IMR-90 (cell line): ENCODE results near the gene PLCL1. TPM values are rescaled to one million over a fixed set of nuclear protein-coding genes. Genes with fewer than 3 reads are reported as not detected.

Experiments used
- ATAC-seq: fragments of 200-7000 bp; cut with Tn5 transposase; 2 replicates; pipeline ENCODE4 v1.9.1; 2020; ENCODE audit warnings: low read depth, mild to moderate bottlenecking, moderate library complexity
- BruUV-seq: library from RNA; stranded (reverse); fragments of 400-500 nt; replicated peaks from 2 replicates; lab custom pipeline; 2021; lab: Mats Ljungman, UMichigan
- CTCF ChIA-PET: fragments of 300-600 bp; formaldehyde crosslinking; extraction: SDS; loops from one replicate; lab custom pipeline; 2021; ENCODE audit warnings: antibody characterized with exemption; lab: Yijun Ruan, JAX
- POLR2A ChIA-PET: fragments of 300-600 bp; sonication (Branson Sonifier 250); formaldehyde crosslinking; loops from one replicate; lab custom pipeline; 2022; ENCODE audit warnings: antibody characterized with exemption; ENCODE audit not compliant: unreplicated experiment; lab: Charles Lee
- DNase-seq: peaks from one replicate; pipeline ENCODE4 v3.0.0; 2013
- H2AFZ ChIP-seq: replicated peaks from 2 replicates; pipeline ENCODE3; 2013; ENCODE audit warnings: low read length, mild to moderate bottlenecking; ENCODE audit not compliant: poor library complexity
- H2AK5ac ChIP-seq: 2 replicates; pipeline ENCODE4 v1.6.1; 2013; ENCODE audit warnings: low read depth, low read length, inconsistent platforms
- H2AK9ac ChIP-seq: replicated peaks from 2 replicates; pipeline ENCODE3; 2013; ENCODE audit warnings: mild to moderate bottlenecking, low read depth, low read length, moderate library complexity; ENCODE audit not compliant: poor library complexity
- H2BK120ac ChIP-seq: 2 replicates; pipeline ENCODE4 v1.6.1; 2013; ENCODE audit warnings: low read depth, low read length, inconsistent platforms
- H2BK15ac ChIP-seq: 3 replicates; pipeline ENCODE4 v1.6.1; 2013; ENCODE audit warnings: low read depth, low read length, inconsistent platforms
- H2BK20ac ChIP-seq: 2 replicates; pipeline ENCODE4 v1.6.1; 2013; ENCODE audit warnings: low read depth, mild to moderate bottlenecking, inconsistent platforms, low read length, moderate library complexity
- H2BK5ac ChIP-seq: 2 replicates; pipeline ENCODE4 v1.6.1; 2013; ENCODE audit warnings: mild to moderate bottlenecking, low read depth, low read length, inconsistent platforms; ENCODE audit not compliant: poor library complexity, severe bottlenecking
- H3K14ac ChIP-seq: replicated peaks from 2 replicates; pipeline ENCODE4 v1.6.1; 2013; ENCODE audit warnings: low read depth, low read length, inconsistent platforms
- H3K18ac ChIP-seq: 2 replicates; pipeline ENCODE4 v1.6.1; 2013; ENCODE audit warnings: low read depth, low read length, control low read depth
- H3K23ac ChIP-seq: 2 replicates; pipeline ENCODE4 v1.6.1; 2013; ENCODE audit warnings: low read depth, low read length, inconsistent platforms
- H3K27ac ChIP-seq: 2 replicates; pipeline ENCODE4 v1.5.1; 2013; ENCODE audit warnings: mild to moderate bottlenecking, control low read depth, low read length; ENCODE audit not compliant: insufficient read depth
- H3K27me3 ChIP-seq: 2 replicates; pipeline ENCODE4 v1.6.1; 2013; ENCODE audit warnings: low read length; ENCODE audit not compliant: control insufficient read depth, insufficient read depth
- H3K36me3 ChIP-seq: 2 replicates; pipeline ENCODE4 v1.6.1; 2013; ENCODE audit warnings: low read length, mixed read lengths; ENCODE audit not compliant: control insufficient read depth, insufficient read depth
- H3K4ac ChIP-seq: 2 replicates; pipeline ENCODE4 v1.6.1; 2013; ENCODE audit warnings: low read depth, low read length, inconsistent platforms
- H3K4me1 ChIP-seq: 2 replicates; pipeline ENCODE4 v1.6.1; 2013; ENCODE audit warnings: low read length, mixed read lengths; ENCODE audit not compliant: control insufficient read depth, insufficient read depth
- H3K4me2 ChIP-seq: 2 replicates; pipeline ENCODE4 v1.6.1; 2013; ENCODE audit warnings: low read depth, mild to moderate bottlenecking, control low read depth, low read length, moderate library complexity
- H3K4me3 ChIP-seq: 2 replicates; pipeline ENCODE4 v1.5.1; 2013; ENCODE audit warnings: low read depth, mild to moderate bottlenecking, control low read depth, low read length, moderate library complexity; ENCODE audit not compliant: insufficient read depth
- H3K56ac ChIP-seq: 2 replicates; pipeline ENCODE4 v1.6.1; 2013; ENCODE audit warnings: low read length, inconsistent platforms; ENCODE audit not compliant: insufficient read depth; ENCODE audit errors: extremely low read depth
- H3K79me1 ChIP-seq, 2 experiments: 2 replicates each; pipeline ENCODE4 v1.6.1; 2013; ENCODE audit warnings: low read length in 2 of 2, inconsistent platforms in 1 of 2, low read depth in 1 of 2
- H3K9ac ChIP-seq: 2 replicates; pipeline ENCODE4 v1.6.1; 2013; ENCODE audit warnings: low read depth, low read length, control low read depth
- H3K9me1 ChIP-seq: 2 replicates; pipeline ENCODE4 v1.6.1; 2013; ENCODE audit warnings: low read length, inconsistent platforms; ENCODE audit not compliant: insufficient read depth
- H3K9me3 ChIP-seq: 2 replicates; pipeline ENCODE4 v1.6.1; 2013; ENCODE audit warnings: low read length; ENCODE audit not compliant: control insufficient read depth, insufficient read depth
- H4K20me1 ChIP-seq: 2 replicates; pipeline ENCODE4 v1.6.1; 2013; ENCODE audit warnings: low read length, inconsistent platforms; ENCODE audit not compliant: insufficient read depth
- H4K5ac ChIP-seq: 2 replicates; pipeline ENCODE4 v1.6.1; 2013; ENCODE audit warnings: mild to moderate bottlenecking, low read depth, low read length, control low read depth
- H4K8ac ChIP-seq, 2 experiments: 2 replicates each; pipeline ENCODE4 v1.6.1; 2013; ENCODE audit warnings: low read depth in 2 of 2, low read length in 2 of 2, control low read depth in 1 of 2, inconsistent platforms in 1 of 2
- H4K91ac ChIP-seq: 2 replicates; pipeline ENCODE4 v1.6.1; 2013; ENCODE audit warnings: low read depth, low read length, inconsistent platforms; ENCODE audit not compliant: insufficient read depth
- FOS ChIP-seq: fragments of 150-350 bp; IDR thresholded peaks from 2 replicates; pipeline ENCODE4 v1.6.1; 2016; ENCODE audit warnings: low read depth, low read length
- MAZ ChIP-seq: IDR thresholded peaks from 2 replicates; pipeline ENCODE4 v1.6.1; 2012; ENCODE audit warnings: low read depth, mild to moderate bottlenecking, low read length, improper control_type of control experiment, moderate library complexity, borderline replicate concordance
- MXI1 ChIP-seq: IDR thresholded peaks from 2 replicates; pipeline ENCODE4 v1.6.1; 2012; ENCODE audit warnings: low read depth, mild to moderate bottlenecking, low read length, moderate library complexity, borderline replicate concordance
- NFE2L2 ChIP-seq: fragments of 150-350 bp; IDR thresholded peaks from 2 replicates; pipeline ENCODE4 v1.6.1; 2016; ENCODE audit warnings: low read depth, mild to moderate bottlenecking, low read length
- POLR2A ChIP-seq: IDR thresholded peaks from 2 replicates; pipeline ENCODE4 v1.6.1; 2012; ENCODE audit warnings: mild to moderate bottlenecking, low read depth, low read length
- RCOR1 ChIP-seq: IDR thresholded peaks from 2 replicates; pipeline ENCODE4 v1.6.1; 2012; ENCODE audit warnings: mild to moderate bottlenecking, low read length, improper control_type of control experiment; ENCODE audit not compliant: insufficient replicate concordance
- RFX5 ChIP-seq: IDR thresholded peaks from 2 replicates; pipeline ENCODE4 v1.8.0; 2012; ENCODE audit warnings: low read depth, mild to moderate bottlenecking, low read length, moderate library complexity
- WGBS, 2 experiments: methylation state at CpG; one replicate each; pipeline versions ENCODE4 v1.1.5 to v1.1.7; 2013; ENCODE audit warnings: missing lambda C conversion rate in 2 of 2; ENCODE audit not compliant: insufficient read length in 1 of 2; ENCODE audit errors: extremely low coverage in 2 of 2; 5-methylcytosine and 5-hydroxymethylcytosine counted together
- dilution Hi-C: fragments of 300-500 bp; cut with HindIII; formaldehyde crosslinking; loops from one replicate; pipeline ENCODE4 v1.14.3; 2018; ENCODE audit warnings: low sequenced_read_pairs; ENCODE audit not compliant: unreplicated experiment
- in situ Hi-C: fragments of 300-500 bp; cut with MboI; formaldehyde crosslinking; loops from 3 replicates; pipeline ENCODE4 v1.14.3; 2019; ENCODE audit warnings: low sequenced_read_pairs, inconsistent platforms, mixed read lengths
- intact Hi-C: fragments of 100-400 bp; cut with micrococcal nuclease; formaldehyde crosslinking; loops from 2 replicates; pipeline ENCODE4 v1.10.0; 2022
- polyA plus RNA-seq, 3 experiments: library from polyadenylated mRNA; depleted of rRNA; stranded (reverse); fragments of >200 nt; gene quantifications; 2 replicates each; pipeline ENCODE4 v1.2.3, GENCODE V29; 2012; ENCODE audit warnings: low replicate concordance in 1 of 3
- total RNA-seq: library from RNA; depleted of rRNA; stranded (reverse); fragments of >200 nt; gene quantifications from 2 replicates; pipeline ENCODE4 v1.2.3, GENCODE V29; 2012
- TF ChIP-seq, protein P1 (sequence below): conservative IDR thresholded peaks from 2 replicates; pipeline ENCODE4 v1.5.1; 2012; ENCODE audit warnings: mild to moderate bottlenecking, low read depth, low read length, improper control_type of control experiment
- TF ChIP-seq, protein P2 (sequence below): fragments of 150-350 bp; IDR thresholded peaks from 2 replicates; pipeline ENCODE4 v1.6.1; 2016; ENCODE audit warnings: low read depth, mild to moderate bottlenecking, low read length, moderate library complexity, borderline replicate concordance
- TF ChIP-seq, protein P3 (sequence below): fragments of 150-350 bp; IDR thresholded peaks from 2 replicates; pipeline ENCODE4 v1.6.1; 2017; ENCODE audit warnings: mild to moderate bottlenecking, antibody characterized with exemption, low read length, low read depth

The PLCL1 gene
- total and polyA plus RNA-seq, 2 of the 4 experiments (the other 2 are of a cell fraction), result 0.14 to 0.18 TPM

- no peaks in the 10 kb centered on the region for H3K27me3 ChIP-seq
- H2BK120ac ChIP-seq, result no peak overlapping the region
- no CpG with 5 or more reads among the region's 2 CpGs for WGBS, 2 experiments
- H2AK9ac ChIP-seq, result no peak overlapping the region
- no peak overlapping the region for H3K18ac ChIP-seq
- no peak overlapping the region for H3K9ac ChIP-seq
- in situ Hi-C loops (loop anchor here (10.0 kb wide), 1 partner anchor 252 kb away; the partner anchor contains the start of gene PLCL1), intact Hi-C loops (no loop called here), dilution Hi-C loops (no loop called here)
- H3K9me1 ChIP-seq, result no peaks in the 10 kb centered on the region
- H3K79me1 ChIP-seq, result no peaks in the 10 kb centered on the region
- no peak overlapping the region for H2AFZ ChIP-seq
- ChIA-PET POLR2A (no interaction called here), CTCF (no interaction called here)
- H4K20me1 ChIP-seq, result no peaks in the 10 kb centered on the region
- H3K4me1 ChIP-seq, result no peaks in the 10 kb centered on the region
- H3K9me3 ChIP-seq, result no peaks in the 10 kb centered on the region
- no peak overlapping the region for H2BK5ac ChIP-seq
- H3K56ac ChIP-seq, result no peak overlapping the region
- no peak overlapping the region for H2BK20ac ChIP-seq
- DNase-seq, result no peak
- ATAC-seq, result no peak
- H2BK15ac ChIP-seq, result no peak overlapping the region
- no peak overlapping the region for H4K5ac ChIP-seq
- H2AK5ac ChIP-seq, result no peak overlapping the region
- no peak overlapping the region for H3K4me3 ChIP-seq
- no peak overlapping the region for H4K91ac ChIP-seq
- H3K14ac ChIP-seq, result no peak overlapping the region
- H3K23ac ChIP-seq, result no peak overlapping the region
- no peak overlapping the region for H3K4me2 ChIP-seq
- H4K8ac ChIP-seq, result no peak overlapping the region
- no TSS peak for BruUV-seq
- no peaks in the 10 kb centered on the region for H3K36me3 ChIP-seq
- no peak overlapping the region for H3K27ac ChIP-seq
- H3K4ac ChIP-seq, result no peak overlapping the region
- TF ChIP-seq, protein P1, sequence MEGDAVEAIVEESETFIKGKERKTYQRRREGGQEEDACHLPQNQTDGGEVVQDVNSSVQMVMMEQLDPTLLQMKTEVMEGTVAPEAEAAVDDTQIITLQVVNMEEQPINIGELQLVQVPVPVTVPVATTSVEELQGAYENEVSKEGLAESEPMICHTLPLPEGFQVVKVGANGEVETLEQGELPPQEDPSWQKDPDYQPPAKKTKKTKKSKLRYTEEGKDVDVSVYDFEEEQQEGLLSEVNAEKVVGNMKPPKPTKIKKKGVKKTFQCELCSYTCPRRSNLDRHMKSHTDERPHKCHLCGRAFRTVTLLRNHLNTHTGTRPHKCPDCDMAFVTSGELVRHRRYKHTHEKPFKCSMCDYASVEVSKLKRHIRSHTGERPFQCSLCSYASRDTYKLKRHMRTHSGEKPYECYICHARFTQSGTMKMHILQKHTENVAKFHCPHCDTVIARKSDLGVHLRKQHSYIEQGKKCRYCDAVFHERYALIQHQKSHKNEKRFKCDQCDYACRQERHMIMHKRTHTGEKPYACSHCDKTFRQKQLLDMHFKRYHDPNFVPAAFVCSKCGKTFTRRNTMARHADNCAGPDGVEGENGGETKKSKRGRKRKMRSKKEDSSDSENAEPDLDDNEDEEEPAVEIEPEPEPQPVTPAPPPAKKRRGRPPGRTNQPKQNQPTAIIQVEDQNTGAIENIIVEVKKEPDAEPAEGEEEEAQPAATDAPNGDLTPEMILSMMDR, result no peak
- TF ChIP-seq MXI1 (no peak), NFE2L2 (no peak), POLR2A (no peak), MAZ (no peak), FOS (no peak), RCOR1 (no peak), RFX5 (no peak)
- TF ChIP-seq, protein P2, sequence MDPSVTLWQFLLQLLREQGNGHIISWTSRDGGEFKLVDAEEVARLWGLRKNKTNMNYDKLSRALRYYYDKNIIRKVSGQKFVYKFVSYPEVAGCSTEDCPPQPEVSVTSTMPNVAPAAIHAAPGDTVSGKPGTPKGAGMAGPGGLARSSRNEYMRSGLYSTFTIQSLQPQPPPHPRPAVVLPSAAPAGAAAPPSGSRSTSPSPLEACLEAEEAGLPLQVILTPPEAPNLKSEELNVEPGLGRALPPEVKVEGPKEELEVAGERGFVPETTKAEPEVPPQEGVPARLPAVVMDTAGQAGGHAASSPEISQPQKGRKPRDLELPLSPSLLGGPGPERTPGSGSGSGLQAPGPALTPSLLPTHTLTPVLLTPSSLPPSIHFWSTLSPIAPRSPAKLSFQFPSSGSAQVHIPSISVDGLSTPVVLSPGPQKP, result no peak
- TF ChIP-seq, protein P3, sequence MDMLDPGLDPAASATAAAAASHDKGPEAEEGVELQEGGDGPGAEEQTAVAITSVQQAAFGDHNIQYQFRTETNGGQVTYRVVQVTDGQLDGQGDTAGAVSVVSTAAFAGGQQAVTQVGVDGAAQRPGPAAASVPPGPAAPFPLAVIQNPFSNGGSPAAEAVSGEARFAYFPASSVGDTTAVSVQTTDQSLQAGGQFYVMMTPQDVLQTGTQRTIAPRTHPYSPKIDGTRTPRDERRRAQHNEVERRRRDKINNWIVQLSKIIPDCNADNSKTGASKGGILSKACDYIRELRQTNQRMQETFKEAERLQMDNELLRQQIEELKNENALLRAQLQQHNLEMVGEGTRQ, result no peak
Measured at GRCh38 chr2:198056836-198057235, 252.4 kb downstream of the PLCL1 start.
